Glutamatergic neuron (in vitro differentiated cells): ENCODE measurements around the gene SMIM12. TPM values are rescaled to one million over a fixed set of nuclear protein-coding genes. Genes with fewer than 3 reads are reported as not detected.
A peak's percentile ranks its signal among the peaks of the same experiment; 100 is the strongest.

ENCODE experiments used
- DNase-seq: peaks from one replicate; pipeline ENCODE4 v3.0.0; 2022
- H3K27ac Mint-ChIP-seq: one replicate; pipeline ENCODE4 v1.8.0; 2020; ENCODE audit warnings: mild to moderate bottlenecking, mixed read lengths, inconsistent platforms; ENCODE audit not compliant: unreplicated experiment
- H3K27me3 Mint-ChIP-seq: one replicate; pipeline ENCODE4 v1.8.0; 2020; ENCODE audit warnings: mild to moderate bottlenecking, moderate library complexity, mixed read lengths, inconsistent platforms; ENCODE audit not compliant: unreplicated experiment
- H3K36me3 Mint-ChIP-seq: one replicate; pipeline ENCODE4 v1.8.0; 2020; ENCODE audit warnings: mild to moderate bottlenecking, mixed read lengths, inconsistent platforms; ENCODE audit not compliant: unreplicated experiment
- H3K4me1 Mint-ChIP-seq: one replicate; pipeline ENCODE4 v1.8.0; 2020; ENCODE audit warnings: mild to moderate bottlenecking, low read depth, mixed read lengths, inconsistent platforms; ENCODE audit not compliant: unreplicated experiment
- H3K4me3 Mint-ChIP-seq: one replicate; pipeline ENCODE4 v1.8.0; 2020; ENCODE audit warnings: mild to moderate bottlenecking, mixed read lengths, inconsistent platforms; ENCODE audit not compliant: unreplicated experiment
- H3K9me3 Mint-ChIP-seq: one replicate; pipeline ENCODE4 v1.8.0; 2020; ENCODE audit warnings: mild to moderate bottlenecking, moderate library complexity, mixed read lengths, inconsistent platforms; ENCODE audit not compliant: unreplicated experiment
- CTCF ChIP-seq: fragments of 200-600 bp; sonication (generic); IDR thresholded peaks from one replicate; pipeline ENCODE4 v1.5.0; 2021; ENCODE audit not compliant: partially characterized antibody, unreplicated experiment
- total RNA-seq: library from RNA; stranded (reverse); fragmentation: NEBNext Ultra II Directional; extraction: Animal tissue kit (Norgen Biotek cat#: 25700); gene quantifications from one replicate; pipeline ENCODE4 v1.2.1, GENCODE V29; 2021; ENCODE audit not compliant: unreplicated experiment

The SMIM12 gene
- total RNA-seq, 1 donor from 2014 or later, result 59.9 TPM

GRCh38 chr1:34906222-34906621 is 46.7 kb upstream of the SMIM12 start:
- Mint-ChIP-seq H3K27me3 (peaks cover 4% of the 10 kb centered on the region), H3K4me1 (peaks cover 42% of the 10 kb centered on the region), H3K36me3 (no peaks in the 10 kb centered on the region), H3K27ac (peak overlapping the region; percentile 92), H3K4me3 (peak overlapping the region; percentile 69), H3K9me3 (peaks cover 7% of the 10 kb centered on the region)
- DNase-seq, result no peak
- no peak for TF ChIP-seq CTCF

DNA sequence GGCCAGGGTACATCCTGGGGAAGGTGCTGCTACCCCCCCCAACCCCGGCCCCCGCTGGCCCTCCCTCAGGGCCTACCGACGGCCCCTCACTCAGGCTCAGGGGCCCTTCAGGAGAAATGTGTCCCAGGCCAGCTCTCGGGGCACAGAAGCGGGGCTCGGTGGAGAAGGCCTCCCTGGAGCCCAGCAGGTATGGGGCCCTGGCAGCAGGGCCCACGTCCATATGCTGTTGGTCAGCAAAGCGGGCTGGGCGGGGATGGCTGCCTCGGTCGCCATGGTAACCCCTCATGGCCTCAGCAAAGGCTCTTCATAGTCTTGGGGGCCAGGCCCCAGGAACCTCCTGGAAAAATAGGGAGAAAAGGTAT is 45.5 kb upstream of the SMIM12 start:
- Mint-ChIP-seq H3K4me3 (no peak overlapping the region), H3K4me1 (peaks cover 44% of the 10 kb centered on the region), H3K36me3 (no peaks in the 10 kb centered on the region), H3K27ac (no peak overlapping the region), H3K27me3 (peaks cover 4% of the 10 kb centered on the region), H3K9me3 (peaks cover 7% of the 10 kb centered on the region)
- DNase-seq, result no peak
- TF ChIP-seq CTCF, result no peak

DNA sequence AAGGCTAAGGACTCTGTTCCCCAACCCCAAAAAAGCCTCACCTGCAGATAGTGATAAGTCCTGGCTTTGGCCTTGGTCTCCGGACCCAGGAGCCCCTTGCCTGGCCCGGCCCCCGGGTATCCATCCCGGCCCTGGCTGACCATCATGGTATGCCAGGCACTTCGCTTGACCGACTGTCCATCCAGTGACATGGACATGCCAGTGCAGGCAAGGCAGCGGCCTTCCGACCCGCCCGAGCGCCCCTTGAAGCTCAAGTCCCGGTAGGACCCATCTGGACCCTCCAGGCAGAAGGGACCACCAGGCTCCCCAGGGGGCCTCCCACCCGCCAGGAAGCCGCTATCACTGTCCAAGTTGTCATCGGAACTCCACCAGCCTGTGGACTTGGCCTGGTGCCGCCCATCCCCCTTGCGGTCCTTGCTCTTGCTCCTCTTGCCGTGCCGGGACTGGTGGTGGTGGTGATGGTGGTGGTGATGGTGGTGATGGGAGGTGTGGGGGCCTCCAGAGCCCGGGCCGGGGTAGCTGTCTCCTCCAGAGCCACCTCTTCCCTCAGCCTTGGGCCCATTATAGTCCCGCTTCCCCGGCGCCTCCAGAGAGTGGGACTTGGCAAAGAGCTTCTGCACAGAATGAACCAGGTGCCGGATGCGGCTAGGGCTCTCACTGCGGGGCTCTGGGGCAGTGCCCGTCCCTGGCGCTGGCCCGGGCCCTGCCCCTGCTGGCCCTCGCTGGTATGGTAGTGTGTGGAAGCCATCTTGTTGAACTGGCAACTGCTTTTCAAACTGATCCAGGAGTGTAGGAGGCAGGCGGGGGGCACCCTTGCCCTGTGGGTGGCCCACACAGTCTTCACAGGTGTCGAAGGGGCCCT is 44.9 kb upstream of the SMIM12 start:
- peaks cover 44% of the 10 kb centered on the region for H3K4me1 Mint-ChIP-seq
- peaks cover 4% of the 10 kb centered on the region for H3K27me3 Mint-ChIP-seq
- no peak for TF ChIP-seq CTCF
- H3K36me3 Mint-ChIP-seq, result no peaks in the 10 kb centered on the region
- no peak overlapping the region for H3K27ac Mint-ChIP-seq
- DNase-seq, result no peak
- no peak overlapping the region for H3K4me3 Mint-ChIP-seq
- peaks cover 7% of the 10 kb centered on the region for H3K9me3 Mint-ChIP-seq

- H3K4me3 Mint-ChIP-seq, result peak overlapping the region; percentile 0
- H3K9me3 Mint-ChIP-seq, result peaks cover 7% of the 10 kb centered on the region
- peaks cover 8% of the 10 kb centered on the region for H3K36me3 Mint-ChIP-seq
- DNase-seq, result no peak
- H3K4me1 Mint-ChIP-seq, result peaks cover 42% of the 10 kb centered on the region
- peaks cover 3% of the 10 kb centered on the region for H3K27me3 Mint-ChIP-seq
- no peak for TF ChIP-seq CTCF
- H3K27ac Mint-ChIP-seq, result no peak overlapping the region
Observed at GRCh38 chr1:34901919-34902318, 42.4 kb upstream of the SMIM12 start.

DNA sequence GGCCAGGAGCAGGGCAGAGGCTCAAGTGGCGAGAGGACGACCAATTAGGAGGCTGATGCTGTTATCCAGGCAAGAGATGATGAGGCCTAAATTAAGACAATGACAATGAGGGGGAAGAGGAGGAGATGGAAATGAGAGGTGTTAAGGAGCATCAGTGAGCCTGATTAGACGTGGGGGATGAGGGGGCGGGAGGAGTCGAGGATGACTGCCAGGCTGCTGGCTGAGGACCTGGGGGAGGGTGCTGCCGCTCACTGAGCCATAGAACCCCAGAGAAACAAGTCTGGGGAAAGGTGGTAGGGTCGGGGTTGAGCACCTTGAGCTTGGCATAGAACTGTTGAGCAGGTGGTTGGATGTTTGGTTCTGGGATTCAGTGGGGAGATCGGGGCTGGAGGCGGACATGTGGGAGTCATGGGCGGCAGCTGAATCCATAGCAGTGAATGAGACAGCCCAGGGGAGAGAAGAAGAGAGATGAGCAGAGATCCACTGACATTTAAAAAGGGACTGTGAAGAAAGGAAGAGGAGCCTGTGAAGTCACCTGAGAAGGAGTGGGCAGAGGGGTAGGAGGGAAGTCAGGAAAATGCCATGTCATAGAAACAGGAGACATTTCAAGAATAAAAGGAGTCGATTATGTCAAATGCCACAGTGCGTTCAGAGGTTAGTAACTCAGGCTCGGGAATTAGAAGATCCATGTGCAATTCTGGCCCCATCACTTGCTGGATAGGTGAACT is 41.4 kb upstream of the SMIM12 start:
- no peak overlapping the region for H3K4me3 Mint-ChIP-seq
- H3K9me3 Mint-ChIP-seq, result peaks cover 3% of the 10 kb centered on the region
- H3K27ac Mint-ChIP-seq, result no peak overlapping the region
- H3K4me1 Mint-ChIP-seq, result peaks cover 33% of the 10 kb centered on the region
- DNase-seq, result no peak
- no peak for TF ChIP-seq CTCF
- peaks cover 9% of the 10 kb centered on the region for H3K36me3 Mint-ChIP-seq
- no peaks in the 10 kb centered on the region for H3K27me3 Mint-ChIP-seq
